Erythroblast (primary cell): ENCODE measurements around the gene RASL12.

ENCODE experiments used
- GATA1 ChIP-seq: IDR thresholded peaks from 2 replicates; pipeline ENCODE4 v1.6.1; 2011; ENCODE audit warnings: low read depth, mild to moderate bottlenecking, control low read depth, low read length, moderate library complexity
- POLR2A ChIP-seq: IDR thresholded peaks from 2 replicates; pipeline ENCODE4 v1.6.1; 2011; ENCODE audit warnings: mild to moderate bottlenecking, low read length

DNA sequence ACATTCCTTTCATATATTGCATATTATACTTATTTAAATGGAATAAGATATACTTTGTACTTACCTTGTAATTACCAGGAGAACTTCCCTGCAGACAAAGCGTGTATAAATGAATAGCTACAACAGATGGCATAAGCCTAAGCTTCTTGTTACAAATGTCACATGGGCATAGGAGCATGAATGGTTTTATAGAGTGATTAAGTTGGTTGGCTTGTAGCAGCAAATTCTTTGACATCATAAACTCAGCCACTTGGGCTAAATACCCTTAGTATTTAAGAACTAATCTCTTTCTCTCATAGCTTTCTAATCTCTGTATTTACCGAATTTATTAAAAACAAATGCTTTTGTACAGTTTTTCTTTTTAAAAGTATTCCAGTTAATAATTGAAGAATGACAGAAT, 47.3 kb upstream of the RASL12 start, which contains the start of gene UBAP1L:
- no peak for TF ChIP-seq POLR2A
- no peak for TF ChIP-seq GATA1
